Naive thymus-derived CD8-positive, alpha-beta T cell (primary cell): ENCODE data around the gene IL23R. TPM values are rescaled to one million over a fixed set of nuclear protein-coding genes. Genes with fewer than 3 reads are reported as not detected.

Experiments
- ATAC-seq, 2 donors: fragments of 150-1000 bp; cut with Tn5 transposase in 1 of 2; sonication (Bioruptor Pico), chemical (Tn5 transposase) in 1 of 2; 1 replicate in 1 of 2; 2 replicates in 1 of 2; pipeline ENCODE4 v1.10.0; 2021; ENCODE audit warnings: mild to moderate bottlenecking in 2 of 2, moderate library complexity in 2 of 2
- POLR2A ChIA-PET: fragments of 350-600 bp; sonication (Branson Sonifier 250); formaldehyde crosslinking; loops from one replicate; lab custom pipeline; 2021; ENCODE audit warnings: antibody characterized with exemption; lab: Charles Lee
- DNase-seq, 10 donors: peaks; one replicate each; pipeline versions ENCODE4 v3.0.0 to v3.0.0-alpha.2; 2020 to 2022
- H3K27ac Mint-ChIP-seq, 10 donors: one replicate each; pipeline ENCODE4 v1.8.0; 2020 to 2022; ENCODE audit warnings: mild to moderate bottlenecking in 10 of 10, mixed read lengths in 10 of 10, moderate library complexity in 4 of 10, inconsistent platforms in 1 of 10
- H3K27me3 Mint-ChIP-seq, 5 donors: one replicate each; pipeline ENCODE4 v1.8.0; 2021 to 2022; ENCODE audit warnings: mixed read lengths in 5 of 5
- H3K36me3 Mint-ChIP-seq, 3 donors: one replicate each; pipeline ENCODE4 v1.8.0; 2020 to 2022; ENCODE audit warnings: mixed read lengths in 3 of 3, mild to moderate bottlenecking in 2 of 3, inconsistent platforms in 1 of 3
- H3K4me1 Mint-ChIP-seq, 4 donors: one replicate each; pipeline ENCODE4 v1.8.0; 2021 to 2022; ENCODE audit warnings: mixed read lengths in 4 of 4
- H3K4me3 Mint-ChIP-seq, 10 donors: one replicate each; pipeline ENCODE4 v1.8.0; 2020 to 2022; ENCODE audit warnings: mild to moderate bottlenecking in 10 of 10, mixed read lengths in 10 of 10, moderate library complexity in 6 of 10, inconsistent platforms in 1 of 10
- H3K9me3 Mint-ChIP-seq, 9 donors: one replicate each; pipeline ENCODE4 v1.8.0; 2020 to 2022; ENCODE audit warnings: mixed read lengths in 9 of 9, mild to moderate bottlenecking in 3 of 9, inconsistent platforms in 1 of 9, moderate library complexity in 1 of 9
- polyA plus RNA-seq, 3 donors: library from polyadenylated mRNA; unstranded; fragments of 300-500 nt; fragmentation: Illumina TruSeq; gene quantifications; one replicate each; pipeline ENCODE4 v1.2.3, GENCODE V29; 2021
- total RNA-seq, 8 experiments: library from RNA in 2 of 8; stranded (reverse) in 2 of 8; gene quantifications; one replicate each; pipeline ENCODE4 v1.2.3 and lab custom pipeline; 2021 to 2026

The IL23R gene
- total and polyA plus RNA-seq, 5 experiments from 2014 or later = not detected

DNA sequence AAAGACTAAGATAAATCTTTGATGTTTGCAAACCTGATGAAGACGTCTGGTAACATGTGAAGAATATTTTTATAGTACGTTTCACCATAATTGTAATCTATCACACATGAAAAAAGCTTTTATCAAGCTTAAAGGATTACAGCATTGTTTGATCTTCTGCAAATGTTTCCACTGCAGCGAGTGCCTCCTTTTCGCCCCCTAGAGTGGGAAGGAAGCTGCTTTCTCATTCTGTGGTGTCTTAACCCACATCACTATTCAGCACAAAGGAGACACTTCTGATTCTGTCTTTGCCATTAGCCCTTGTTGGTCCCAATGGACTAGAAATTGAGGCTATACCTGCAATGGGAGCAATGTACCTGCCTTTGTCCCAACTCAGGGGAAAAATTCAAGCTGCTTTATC lies 95.4 kb downstream of the IL23R start:
- Mint-ChIP-seq H3K36me3 (no peaks in the 10 kb centered on the region), H3K4me1 (peaks cover 13 to 38% (median 28%) of the 10 kb centered on the region in 4 donors), H3K9me3 (no peaks in the 10 kb centered on the region), H3K27ac (peak overlapping the region in 2 of 10 donors; percentile 7 to 51), H3K27me3 (no peaks in the 10 kb centered on the region), H3K4me3 (peak overlapping the region in 7 of 10 donors; percentile 2 to 57 (median 29))
- POLR2A ChIA-PET = no interaction called here
- DNase-seq (peak in 9 of 10 donors; percentile 1 to 65 (median 41)), ATAC-seq (peak; percentile 94 to 97)

DNA sequence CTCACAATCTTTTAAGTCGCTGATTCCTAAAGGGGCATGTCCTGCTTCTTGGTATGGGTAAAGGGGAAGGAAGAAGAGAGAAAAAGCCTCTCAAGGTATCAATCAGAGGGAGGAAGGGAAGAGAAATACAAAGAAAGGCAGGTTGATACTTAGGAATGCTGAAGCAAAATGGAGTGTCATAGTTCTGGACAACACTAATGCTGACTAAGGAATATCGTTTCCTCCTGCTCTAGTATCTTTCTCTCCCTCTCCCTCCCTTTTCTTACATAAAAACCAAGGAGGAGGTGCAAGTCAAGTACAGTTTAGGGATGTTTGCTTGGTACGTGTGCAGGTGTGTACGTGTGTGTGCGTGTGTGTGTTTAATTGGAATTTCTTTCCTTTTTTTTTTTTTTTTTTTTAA lies 96.5 kb downstream of the IL23R start:
- ATAC-seq (no peak), DNase-seq (no peak)
- no peak overlapping the region for H3K4me3 Mint-ChIP-seq
- H3K4me1 Mint-ChIP-seq = peaks cover 13 to 38% (median 28%) of the 10 kb centered on the region in 4 donors
- no peak overlapping the region for H3K27ac Mint-ChIP-seq
- POLR2A ChIA-PET = no interaction called here
- H3K36me3 Mint-ChIP-seq = no peaks in the 10 kb centered on the region
- H3K9me3 Mint-ChIP-seq = no peaks in the 10 kb centered on the region
- no peaks in the 10 kb centered on the region for H3K27me3 Mint-ChIP-seq

DNA sequence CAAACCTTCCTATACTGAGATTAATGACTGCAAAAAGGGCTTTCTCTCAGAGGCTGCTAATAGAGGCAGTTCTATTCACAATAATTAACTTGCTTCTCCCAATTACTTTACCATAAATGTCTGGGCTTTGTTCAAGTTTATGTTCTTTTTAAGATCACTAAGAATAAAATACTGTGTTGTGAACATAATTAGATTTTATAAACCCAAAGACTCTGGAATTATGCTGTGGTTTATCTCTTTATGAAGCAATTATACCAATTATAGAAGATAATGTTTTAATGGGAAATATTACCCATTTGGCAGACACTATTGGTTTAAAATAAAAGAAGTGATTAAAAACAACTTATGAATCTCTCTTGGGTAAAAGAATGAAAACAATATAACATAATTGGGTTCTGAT lies 97.9 kb downstream of the IL23R start:
- H3K27ac Mint-ChIP-seq = peak overlapping the region in 1 of 10 donors; percentile 75
- H3K9me3 Mint-ChIP-seq = no peaks in the 10 kb centered on the region
- H3K4me3 Mint-ChIP-seq = peak overlapping the region in 1 of 10 donors; percentile 73
- POLR2A ChIA-PET = interaction anchor here (0.7 kb wide), 1 partner anchor 172 kb away, joined by 3 read pairs; no protein-coding TSS in a partner anchor
- H3K4me1 Mint-ChIP-seq = peaks cover 13 to 38% (median 28%) of the 10 kb centered on the region in 4 donors
- H3K36me3 Mint-ChIP-seq = no peaks in the 10 kb centered on the region
- DNase-seq (no peak), ATAC-seq (no peak)
- H3K27me3 Mint-ChIP-seq = no peaks in the 10 kb centered on the region

DNA sequence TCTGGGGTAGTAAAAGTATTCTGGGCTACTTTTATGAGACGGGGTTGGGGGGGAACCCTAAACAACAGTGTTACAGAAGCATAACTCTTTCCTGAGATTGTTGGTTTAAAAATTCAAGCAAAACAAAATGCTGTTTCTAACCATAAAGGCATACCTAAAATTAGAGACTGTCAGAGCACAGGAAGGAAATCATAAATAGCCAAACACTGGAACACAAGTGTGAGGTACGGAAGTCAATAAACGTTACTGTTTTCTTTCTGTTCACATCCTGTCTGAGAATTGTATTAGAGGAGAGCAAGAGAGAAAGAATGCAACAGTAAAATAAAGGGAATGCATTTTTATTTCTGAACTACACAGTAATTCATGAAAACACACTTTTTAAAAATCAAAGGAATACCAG lies 98.6 kb downstream of the IL23R start:
- peak in 3 of 10 donors; percentile 3 to 23 (median 18) for DNase-seq
- Mint-ChIP-seq H3K4me3 (peak overlapping the region in 9 of 10 donors; percentile 33 to 73 (median 59)), H3K27me3 (no peaks in the 10 kb centered on the region), H3K9me3 (no peaks in the 10 kb centered on the region), H3K36me3 (peaks cover 0 to under 1% (median 0%) of the 10 kb centered on the region in 3 donors), H3K4me1 (peaks cover 13 to 38% (median 28%) of the 10 kb centered on the region in 4 donors), H3K27ac (peak overlapping the region in 7 of 10 donors; percentile 1 to 85 (median 68))
- POLR2A ChIA-PET = no interaction called here
- ATAC-seq = peak in 1 of 2 donors; percentile 54

DNA sequence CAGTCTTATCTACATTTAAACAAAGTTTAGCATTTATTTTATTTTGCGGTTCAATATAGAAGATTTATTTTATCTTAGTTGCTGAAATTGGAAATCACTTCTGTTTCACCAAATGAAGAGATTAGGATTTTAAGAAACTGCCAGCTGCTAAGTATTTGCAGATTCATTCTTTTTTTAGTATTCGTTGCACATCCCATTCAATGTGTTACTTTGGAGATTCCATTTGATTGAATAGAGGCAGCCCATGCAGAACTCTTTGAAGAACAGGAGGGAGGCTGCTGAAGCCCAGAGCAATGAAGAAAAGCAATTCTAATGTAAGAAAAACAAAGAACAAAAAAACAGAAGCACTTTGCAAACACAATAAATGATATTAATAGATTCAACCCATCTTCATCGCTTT lies 102.8 kb downstream of the IL23R start:
- Mint-ChIP-seq H3K9me3 (peaks cover 0 to 11% (median 4%) of the 10 kb centered on the region in 9 donors), H3K36me3 (peaks cover 0 to 12% (median 0%) of the 10 kb centered on the region in 3 donors), H3K27ac (no peak overlapping the region), H3K4me3 (no peak overlapping the region), H3K27me3 (no peaks in the 10 kb centered on the region), H3K4me1 (peaks cover 3 to 14% (median 9%) of the 10 kb centered on the region in 4 donors)
- DNase-seq (no peak), ATAC-seq (no peak)
- POLR2A ChIA-PET = no interaction called here

DNA sequence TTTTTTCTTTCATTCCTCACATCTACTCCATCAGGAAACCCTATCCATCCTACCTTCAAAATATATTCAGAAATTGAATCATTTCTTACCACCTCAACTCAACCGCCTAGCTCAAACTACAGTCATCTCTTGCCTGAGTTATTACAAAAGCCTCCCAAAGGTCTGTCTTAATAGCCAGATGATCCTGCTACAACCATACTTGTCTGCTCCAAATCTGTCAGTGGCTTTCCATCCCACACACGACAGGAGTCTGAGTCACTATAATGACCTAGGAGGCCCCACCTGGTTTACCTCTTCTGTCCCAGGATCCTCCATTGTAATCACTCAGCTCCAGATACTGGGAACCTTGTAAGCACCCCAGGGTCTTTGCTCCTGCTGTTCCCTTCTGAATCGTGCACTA lies 104.3 kb downstream of the IL23R start:
- no peak for ATAC-seq
- Mint-ChIP-seq H3K4me3 (no peak overlapping the region), H3K4me1 (peaks cover 3 to 15% (median 9%) of the 10 kb centered on the region in 4 donors), H3K27me3 (no peaks in the 10 kb centered on the region), H3K36me3 (peaks cover 0 to 12% (median 0%) of the 10 kb centered on the region in 3 donors), H3K9me3 (peaks cover 0 to 11% (median 4%) of the 10 kb centered on the region in 9 donors), H3K27ac (no peak overlapping the region)
- POLR2A ChIA-PET = no interaction called here
- no peak for DNase-seq

DNA sequence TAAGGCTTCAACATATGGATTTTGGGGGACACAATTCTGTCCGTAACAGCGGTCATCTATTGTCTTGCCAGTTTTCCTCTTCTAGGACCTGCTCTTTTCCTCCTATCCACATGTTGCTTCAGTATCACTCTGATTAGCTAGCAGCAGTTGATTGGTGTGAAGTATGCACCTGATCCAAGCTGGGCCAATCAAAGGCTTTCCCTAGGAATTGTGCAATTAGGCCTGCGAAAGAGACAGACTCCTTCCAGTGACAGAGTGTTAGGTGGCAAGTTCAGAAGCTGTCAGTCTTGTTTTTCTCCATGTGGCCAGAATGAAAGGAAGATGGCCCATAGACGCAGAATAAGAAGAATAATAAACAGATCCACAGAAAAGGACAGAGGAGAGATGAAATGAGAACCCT lies 107.3 kb downstream of the IL23R start:
- no peak overlapping the region for H3K4me3 Mint-ChIP-seq
- no peak for ATAC-seq
- POLR2A ChIA-PET = no interaction called here
- H3K36me3 Mint-ChIP-seq = peaks cover 0 to 12% (median 0%) of the 10 kb centered on the region in 3 donors
- H3K27ac Mint-ChIP-seq = peak overlapping the region in 1 of 10 donors; percentile 33
- H3K9me3 Mint-ChIP-seq = peaks cover 0 to 11% (median 4%) of the 10 kb centered on the region in 9 donors
- H3K27me3 Mint-ChIP-seq = no peaks in the 10 kb centered on the region
- no peak for DNase-seq
- H3K4me1 Mint-ChIP-seq = peaks cover 3 to 13% (median 8%) of the 10 kb centered on the region in 4 donors

DNA sequence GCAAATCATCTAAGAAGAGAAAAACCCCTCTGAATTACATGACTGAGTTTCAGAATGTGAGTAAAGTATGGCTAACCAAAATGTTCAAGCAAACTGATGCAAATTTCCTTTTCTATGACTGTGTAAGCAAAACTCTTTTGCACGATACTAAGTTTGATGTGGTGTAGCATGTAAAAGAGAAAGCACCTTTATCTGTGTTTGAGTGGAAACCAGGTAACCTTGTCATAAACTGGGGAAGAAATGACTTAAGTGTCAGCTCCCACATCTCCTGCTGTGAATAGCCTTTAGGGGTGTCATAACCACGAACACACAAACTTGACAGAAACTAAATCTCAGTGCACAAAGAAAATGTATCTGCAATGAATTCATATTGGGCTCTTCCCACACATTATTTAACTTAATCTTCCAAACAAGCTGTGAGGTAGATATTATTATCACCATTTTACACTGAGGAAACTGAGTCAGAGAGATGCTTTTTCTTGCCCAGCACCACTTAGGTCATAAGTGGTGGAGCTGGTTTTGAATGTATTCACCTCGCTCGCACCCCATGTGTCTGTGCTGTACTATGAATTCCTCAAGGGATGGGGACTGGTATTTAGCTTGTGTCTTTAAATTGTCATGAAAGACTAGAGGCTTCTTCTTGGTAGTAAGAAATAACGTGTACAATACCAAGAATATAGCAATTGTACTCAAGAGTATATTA lies 108.5 kb downstream of the IL23R start:
- ATAC-seq (peak; percentile 35 to 89), DNase-seq (peak in 3 of 10 donors; percentile 30 to 38 (median 37))
- Mint-ChIP-seq H3K36me3 (peaks cover 0 to 12% (median 0%) of the 10 kb centered on the region in 3 donors), H3K9me3 (peaks cover 0 to 11% (median 4%) of the 10 kb centered on the region in 9 donors), H3K27ac (peak overlapping the region in 4 of 10 donors; percentile 15 to 58 (median 18)), H3K27me3 (no peaks in the 10 kb centered on the region), H3K4me3 (no peak overlapping the region), H3K4me1 (peaks cover 3 to 13% (median 8%) of the 10 kb centered on the region in 4 donors)
- POLR2A ChIA-PET = no interaction called here

DNA sequence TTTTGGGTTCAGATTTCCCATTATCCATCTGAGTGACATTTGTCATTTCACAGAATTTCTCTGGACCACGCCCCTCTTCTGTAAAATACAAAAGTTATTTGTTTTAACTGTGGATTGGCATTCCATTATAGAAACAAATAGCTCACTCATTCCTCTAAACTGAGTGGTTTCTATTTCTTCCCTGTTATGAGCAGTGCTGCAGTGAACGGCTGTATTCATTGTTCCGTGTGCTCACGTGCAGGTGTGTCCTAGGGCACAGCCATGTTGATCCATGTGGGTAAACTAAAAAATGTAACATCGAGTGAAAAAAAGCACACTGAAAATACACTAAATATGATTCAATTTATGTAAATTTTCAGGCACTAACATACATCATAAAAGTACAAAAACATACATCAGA lies 114.4 kb downstream of the IL23R start:
- ATAC-seq (no peak), DNase-seq (no peak)
- Mint-ChIP-seq H3K27ac (no peak overlapping the region), H3K36me3 (no peaks in the 10 kb centered on the region), H3K4me1 (peaks cover 0 to 2% (median 0%) of the 10 kb centered on the region in 4 donors), H3K4me3 (no peak overlapping the region), H3K27me3 (no peaks in the 10 kb centered on the region), H3K9me3 (peaks cover 0 to 4% (median 0%) of the 10 kb centered on the region in 9 donors)
- POLR2A ChIA-PET = no interaction called here

DNA sequence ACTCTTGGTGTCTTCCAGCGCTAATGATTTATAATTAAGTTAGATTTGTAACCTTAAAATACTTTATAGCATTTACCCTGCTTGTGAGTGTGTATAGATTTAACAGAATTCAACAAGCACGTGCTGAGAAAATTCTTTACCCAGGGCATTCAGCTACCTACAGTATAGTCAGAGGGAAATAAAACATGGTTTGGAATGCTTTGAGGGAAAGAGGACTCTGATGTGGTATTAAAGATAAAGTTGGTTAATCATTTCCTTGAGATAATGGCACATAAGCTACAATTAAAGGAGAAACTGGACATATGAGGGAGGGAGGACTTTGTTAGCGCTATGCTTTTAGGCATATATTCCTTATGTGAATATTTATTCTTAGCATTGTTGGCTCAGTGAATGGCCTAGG lies 115.0 kb downstream of the IL23R start:
- peaks cover 0 to 4% (median under 1%) of the 10 kb centered on the region in 4 donors for H3K4me1 Mint-ChIP-seq
- H3K36me3 Mint-ChIP-seq = no peaks in the 10 kb centered on the region
- no peak for DNase-seq
- no peak overlapping the region for H3K4me3 Mint-ChIP-seq
- ATAC-seq = no peak
- no peaks in the 10 kb centered on the region for H3K27me3 Mint-ChIP-seq
- POLR2A ChIA-PET = no interaction called here
- no peaks in the 10 kb centered on the region for H3K9me3 Mint-ChIP-seq
- H3K27ac Mint-ChIP-seq = no peak overlapping the region

DNA sequence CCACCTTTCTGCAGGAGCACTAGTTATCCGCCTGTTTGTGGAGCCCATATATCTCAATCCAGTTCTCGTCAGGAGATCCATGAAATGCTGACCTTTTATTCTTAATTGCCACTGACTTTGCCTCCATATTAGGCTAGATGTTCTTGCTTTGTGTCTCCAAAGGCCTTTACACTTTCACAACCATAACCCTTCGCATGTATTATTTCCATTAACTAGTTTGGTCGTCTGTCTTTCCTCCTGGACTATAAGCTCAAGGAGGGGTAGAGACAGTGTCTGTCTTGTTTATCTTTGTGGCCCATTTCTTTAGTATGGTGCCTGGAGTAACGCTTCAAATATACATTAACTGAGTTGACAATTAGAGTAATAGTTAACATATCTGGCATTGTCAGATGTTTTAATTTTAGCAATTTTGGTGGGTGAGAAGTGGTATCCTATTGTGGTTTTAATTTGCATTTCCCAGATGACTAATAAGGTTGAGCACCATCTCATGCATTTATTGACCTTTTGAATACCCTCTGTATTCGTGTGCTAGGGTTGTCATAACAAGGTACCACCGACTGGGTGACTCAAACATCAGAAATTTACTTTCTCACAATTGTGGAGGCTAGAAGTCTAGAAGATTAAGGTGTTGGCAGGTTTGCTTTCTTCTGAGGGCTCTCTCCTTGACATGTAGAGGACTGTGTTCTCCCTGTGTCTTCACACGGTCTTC lies 119.7 kb downstream of the IL23R start:
- POLR2A ChIA-PET = no interaction called here
- DNase-seq (no peak), ATAC-seq (no peak)
- peaks cover 0 to 6% (median under 1%) of the 10 kb centered on the region in 4 donors for H3K4me1 Mint-ChIP-seq
- no peak overlapping the region for H3K27ac Mint-ChIP-seq
- no peaks in the 10 kb centered on the region for H3K36me3 Mint-ChIP-seq
- H3K4me3 Mint-ChIP-seq = no peak overlapping the region
- no peaks in the 10 kb centered on the region for H3K27me3 Mint-ChIP-seq
- H3K9me3 Mint-ChIP-seq = no peaks in the 10 kb centered on the region

DNA sequence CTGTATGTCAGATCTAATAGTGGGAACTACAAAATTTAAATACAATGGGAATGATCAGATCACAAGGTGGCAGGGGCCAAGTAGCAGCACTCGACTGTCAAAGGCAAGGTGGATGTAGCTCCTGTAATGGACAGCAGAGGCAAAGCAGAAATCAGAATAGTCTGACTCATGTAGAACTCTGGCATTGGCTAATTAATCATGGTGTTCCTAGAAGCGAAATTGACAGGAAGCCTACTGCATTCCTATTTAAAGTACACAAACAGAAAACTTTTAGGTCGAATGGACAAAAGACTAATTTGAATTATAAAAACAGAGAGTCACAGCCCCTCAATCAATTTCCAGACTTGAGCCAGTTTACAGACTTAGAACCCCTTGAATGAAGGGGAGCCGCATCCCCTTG lies 124.0 kb downstream of the IL23R start:
- Mint-ChIP-seq H3K27ac (no peak overlapping the region), H3K9me3 (peaks cover 0 to 4% (median 0%) of the 10 kb centered on the region in 9 donors), H3K4me1 (peaks cover 0 to 6% (median 0%) of the 10 kb centered on the region in 4 donors), H3K27me3 (peaks cover 0 to 8% (median 0%) of the 10 kb centered on the region in 5 donors), H3K4me3 (no peak overlapping the region), H3K36me3 (peaks cover 0 to 1% (median 0%) of the 10 kb centered on the region in 3 donors)
- no peak for ATAC-seq
- DNase-seq = no peak
- POLR2A ChIA-PET = no interaction called here
